HepG2 (cell line): Measurements from ENCODE around the gene CEBPE. TPM values are rescaled to one million over a fixed set of nuclear protein-coding genes. Genes with fewer than 3 reads are reported as not detected.

Experiments
- ATAC-seq: fragments of 200-7000 bp; cut with Tn5 transposase; 3 replicates; pipeline ENCODE4 v1.9.1; 2020; ENCODE audit warnings: mild to moderate bottlenecking, moderate library complexity
- BruUV-seq: library from RNA; stranded (reverse); fragments of 400-500 nt; replicated peaks from 2 replicates; lab custom pipeline; 2021; lab: Mats Ljungman, UMichigan
- CTCF ChIA-PET: fragments of 300-600 bp; formaldehyde crosslinking; extraction: SDS; loops from one replicate; lab custom pipeline; 2021; ENCODE audit warnings: low total read pairs, inconsistent platforms, low intra/inter-chr PET ratio; lab: Yijun Ruan, JAX
- POLR2A ChIA-PET: fragments of 350-600 bp; sonication (Branson Sonifier 250); formaldehyde crosslinking; loops from one replicate; lab custom pipeline; 2020; ENCODE audit warnings: antibody characterized with exemption, inconsistent platforms; lab: Yijun Ruan, JAX
- DNase-seq: peaks from one replicate; pipeline ENCODE4 v3.0.0-alpha.2; 2015; ENCODE audit warnings: low spot score
- FAIRE-seq: peaks from 3 replicates; lab custom pipeline; 2011; peaks lifted over from hg19 to GRCh38; lab: Jason Lieb, UNC
- H2AFZ ChIP-seq: one replicate; pipeline ENCODE4 v1.6.1; 2011; ENCODE audit warnings: low read length, inconsistent platforms
- H3K27ac ChIP-seq: fragments of 300-600 bp; 3 replicates; pipeline ENCODE4 v1.8.0; 2011; ENCODE audit warnings: mixed run types, mild to moderate bottlenecking, mixed read lengths, low read length, inconsistent platforms; ENCODE audit not compliant: insufficient read depth; ENCODE audit errors: extremely low read length
- H3K27me3 ChIP-seq, 2 experiments: fragments of 200-600 bp in 1 of 2; 2 replicates in 1 of 2; 3 replicates in 1 of 2; pipeline versions ENCODE4 v1.6.0 to v1.8.0; 2011; ENCODE audit warnings: low read length in 2 of 2, mild to moderate bottlenecking in 2 of 2, moderate library complexity in 2 of 2, inconsistent platforms in 1 of 2; ENCODE audit not compliant: insufficient read depth in 2 of 2, control insufficient read depth in 1 of 2
- H3K36me3 ChIP-seq, 2 experiments: fragments of 200-600 bp in 1 of 2; replicated peaks in 1 of 2; 2 replicates in 1 of 2; 3 replicates in 1 of 2; pipeline versions ENCODE4 v1.5.1 to v1.8.0; 2011; ENCODE audit warnings: low read length in 2 of 2, inconsistent platforms in 1 of 2; ENCODE audit not compliant: insufficient read depth in 2 of 2, control insufficient read depth in 1 of 2
- H3K4me1 ChIP-seq: 2 replicates; pipeline ENCODE4 v1.5.1; 2012; ENCODE audit warnings: low read length, inconsistent platforms; ENCODE audit not compliant: insufficient read depth
- H3K4me2 ChIP-seq: 2 replicates; pipeline ENCODE4 v1.6.0; 2011; ENCODE audit warnings: low read depth, low read length, inconsistent platforms
- H3K4me3 ChIP-seq, 3 experiments: fragments of 200-600 bp in 1 of 3; sonication (generic), shearing (Covaris generic) in 1 of 3; replicated peaks in 1 of 3; 2 replicates each; pipeline ENCODE4 v1.5.1; 2011 to 2016; ENCODE audit warnings: low read length in 3 of 3, inconsistent platforms in 2 of 3, low read depth in 2 of 3, mild to moderate bottlenecking in 2 of 3, control low read depth in 1 of 3, mixed read lengths in 1 of 3; ENCODE audit not compliant: insufficient read depth in 1 of 3
- H3K79me2 ChIP-seq: one replicate; pipeline ENCODE4 v1.6.1; 2011; ENCODE audit warnings: low read length, inconsistent platforms; ENCODE audit not compliant: insufficient read depth
- H3K9ac ChIP-seq: 2 replicates; pipeline ENCODE4 v1.6.0; 2011; ENCODE audit warnings: mild to moderate bottlenecking, low read depth, low read length, inconsistent platforms; ENCODE audit not compliant: insufficient read depth
- H3K9me3 ChIP-seq: 2 replicates; pipeline ENCODE4 v1.5.1; 2012; ENCODE audit warnings: mild to moderate bottlenecking, low read length
- H4K20me1 ChIP-seq: 2 replicates; pipeline ENCODE4 v1.6.0; 2011; ENCODE audit warnings: inconsistent platforms, mild to moderate bottlenecking, low read length, moderate library complexity; ENCODE audit not compliant: insufficient read depth
- ATM ChIP-seq: fragments of 450-650 bp; IDR thresholded peaks from 2 replicates; pipeline ENCODE4 v1.7.1; 2017; ENCODE audit warnings: mild to moderate bottlenecking, borderline replicate concordance
- CERS6 ChIP-seq: sonication (generic); formaldehyde crosslinking; IDR thresholded peaks from 2 replicates; pipeline ENCODE4 v1.5.0; 2020; ENCODE audit warnings: missing genetic modification reagents
- CREB1 ChIP-seq, 2 experiments: fragments of 450-650 bp in 1 of 2; IDR thresholded peaks; 2 replicates each; pipeline ENCODE4 v1.6.1; 2016 to 2017; ENCODE audit warnings: control low read depth in 1 of 2, mild to moderate bottlenecking in 1 of 2, missing compliant biosample characterization in 1 of 2, missing genetic modification characterization in 1 of 2
- DDIT3 ChIP-seq: sonication (generic); formaldehyde crosslinking; IDR thresholded peaks from 2 replicates; pipeline ENCODE4 v1.4.0; 2020; ENCODE audit warnings: mild to moderate bottlenecking, missing genetic modification reagents
- KLF12 ChIP-seq: sonication (generic); formaldehyde crosslinking; IDR thresholded peaks from 2 replicates; pipeline ENCODE4 v1.4.0; 2020; ENCODE audit warnings: missing genetic modification reagents, borderline replicate concordance
- KLF15 ChIP-seq: sonication (generic); formaldehyde crosslinking; IDR thresholded peaks from 2 replicates; pipeline ENCODE4 v1.8.1; 2023; ENCODE audit warnings: borderline replicate concordance, mild to moderate bottlenecking, inconsistent platforms, missing genetic modification reagents, mixed read lengths
- MZF1 ChIP-seq: sonication (generic); formaldehyde crosslinking; IDR thresholded peaks from 2 replicates; pipeline ENCODE4 v1.8.1; 2023; ENCODE audit warnings: mild to moderate bottlenecking, missing genetic modification reagents, borderline replicate concordance
- RBFOX2 ChIP-seq: fragments of 200-400 bp; formaldehyde crosslinking; IDR thresholded peaks from 2 replicates; pipeline ENCODE4 v1.6.1; 2017; ENCODE audit warnings: low read depth, mild to moderate bottlenecking, low read length
- SRY ChIP-seq: sonication (generic); formaldehyde crosslinking; IDR thresholded peaks from 2 replicates; pipeline ENCODE4 v1.8.0; 2022; ENCODE audit warnings: mild to moderate bottlenecking, missing genetic modification reagents
- TBX3 ChIP-seq: fragments of 450-650 bp; IDR thresholded peaks from 2 replicates; pipeline ENCODE4 v1.6.1; 2017; ENCODE audit warnings: antibody characterized with exemption, mild to moderate bottlenecking, inconsistent platforms, borderline replicate concordance
- THYN1 ChIP-seq: sonication (generic); formaldehyde crosslinking; IDR thresholded peaks from 2 replicates; pipeline ENCODE4 v1.8.1; 2023; ENCODE audit warnings: low read depth, mild to moderate bottlenecking, moderate library complexity, missing genetic modification reagents, borderline replicate concordance
- TSC22D2 ChIP-seq: sonication (generic); formaldehyde crosslinking; IDR thresholded peaks from 2 replicates; pipeline ENCODE4 v1.5.1; 2020; ENCODE audit warnings: missing genetic modification reagents, mild to moderate bottlenecking, borderline replicate concordance
- ZFP36L2 ChIP-seq: sonication (generic); formaldehyde crosslinking; IDR thresholded peaks from 2 replicates; pipeline ENCODE4 v1.4.0; 2020; ENCODE audit warnings: missing genetic modification reagents
- ZNF136 ChIP-seq: sonication (generic); formaldehyde crosslinking; IDR thresholded peaks from 2 replicates; pipeline ENCODE4 v1.8.1; 2022; ENCODE audit warnings: low read depth, mild to moderate bottlenecking, moderate library complexity, missing genetic modification reagents
- ZNF317 ChIP-seq: sonication (generic); formaldehyde crosslinking; IDR thresholded peaks from 2 replicates; pipeline ENCODE4 v1.5.0; 2020; ENCODE audit warnings: mild to moderate bottlenecking, missing genetic modification reagents
- ZNF496 ChIP-seq: sonication (generic); formaldehyde crosslinking; IDR thresholded peaks from 2 replicates; pipeline ENCODE4 v1.8.1; 2023; ENCODE audit warnings: mild to moderate bottlenecking, moderate library complexity, missing genetic modification reagents; ENCODE audit not compliant: insufficient replicate concordance
- ZNF569 ChIP-seq: sonication (generic); formaldehyde crosslinking; IDR thresholded peaks from 2 replicates; pipeline ENCODE4 v1.5.0; 2020; ENCODE audit warnings: mild to moderate bottlenecking, missing genetic modification reagents, moderate library complexity, borderline replicate concordance
- ZNF740 ChIP-seq: sonication (generic); formaldehyde crosslinking; IDR thresholded peaks from 2 replicates; pipeline ENCODE4 v1.4.0; 2020; ENCODE audit warnings: missing genetic modification reagents
- ZSCAN22 ChIP-seq: sonication (generic); formaldehyde crosslinking; IDR thresholded peaks from 2 replicates; pipeline ENCODE4 v1.4.0; 2020; ENCODE audit warnings: mild to moderate bottlenecking, missing genetic modification reagents
- ZSCAN5A ChIP-seq: sonication (generic); formaldehyde crosslinking; IDR thresholded peaks from 2 replicates; pipeline ENCODE4 v1.8.0; 2022; ENCODE audit warnings: mild to moderate bottlenecking, missing genetic modification reagents, borderline replicate concordance
- WGBS: methylation state at CpG from one replicate; pipeline ENCODE4 v1.1.6; 2017; ENCODE audit warnings: low lambda C conversion rate; 5-methylcytosine and 5-hydroxymethylcytosine counted together
- in situ Hi-C: cut with HindIII; loops from 2 replicates; pipeline ENCODE4 v1.10.0; 2017; ENCODE audit warnings: low pct_unique_long_range_greater_than_20kb; ENCODE audit not compliant: extremely low pct_ligation_motif_present
- intact Hi-C: fragments of 100-400 bp; cut with micrococcal nuclease; formaldehyde crosslinking; loops from one replicate; pipeline ENCODE4 v1.10.0; 2022; ENCODE audit not compliant: unreplicated experiment
- polyA plus RNA-seq, 8 experiments: library from polyadenylated mRNA; depleted of rRNA in 3 of 8; stranded (reverse) in 7 of 8; unstranded in 1 of 8; fragments of >200 nt; fragmentation: Illumina TruSeq in 4 of 8; extraction: Trizol in 4 of 8; gene quantifications; 2 replicates each; pipeline versions ENCODE4 v1.2.1 to v1.2.3, GENCODE V29; 2011 to 2016; ENCODE audit warnings: low read depth in 4 of 8, missing spikeins in 1 of 8, mixed read lengths in 1 of 8; ENCODE audit not compliant: insufficient read depth in 1 of 8
- total RNA-seq, 5 experiments: library from RNA; depleted of rRNA; stranded (reverse); fragments of >200 nt; fragmentation: Illumina TruSeq; extraction: Trizol; gene quantifications; 2 replicates each; pipeline ENCODE4 v1.2.3, GENCODE V29; 2016; ENCODE audit warnings: low read depth in 1 of 5

Gene CEBPE
- total and polyA plus RNA-seq, 2 of the 13 experiments (the other 11 are each of a cell fraction or from before 2014, with no cell fraction given) = 0.09 to 0.11 TPM

GRCh38 chr14:23093526-23093925 lies 25.5 kb downstream of the CEBPE start (continued):
- TF ChIP-seq CERS6 = no peak
- TF ChIP-seq ZSCAN22 (CRISPR knock-in tag) = no peak
- no peak for TF ChIP-seq MZF1
- no peak for TF ChIP-seq DDIT3 (CRISPR knock-in tag)
- no peak for TF ChIP-seq ZNF496
- TF ChIP-seq TBX3 = no peak
- 0 out of 2 replicates have a peak, but pooled peaks have one; percentile 19 for TF ChIP-seq ZNF740
- TF ChIP-seq KLF12 (CRISPR knock-in tag) = 0 out of 2 replicates have a peak, but pooled peaks have one; percentile 55
- no peak for TF ChIP-seq ATM

GRCh38 chr14:23093104-23093503 lies 26.0 kb downstream of the CEBPE start:
- no peaks in the 10 kb centered on the region; a peak in 1 of 5 replicates for H3K27me3 ChIP-seq
- no TSS peak for BruUV-seq
- in situ Hi-C loops (no loop called here), intact Hi-C loops (loop anchor here (10.0 kb wide), 1 partner anchor 1022 kb away; the partner anchor contains the start of genes DCAF11 and NRL)
- peaks cover 36 to 64% of the 10 kb centered on the region in 2 experiments for H3K36me3 ChIP-seq
- peak overlapping the region in 2 of 3 experiments; percentile 95 to 96; a peak in 3 of 6 replicates for H3K4me3 ChIP-seq
- H3K9ac ChIP-seq = peak overlapping the region; percentile 96
- ATAC-seq (no peak), DNase-seq (no peak), FAIRE-seq (no peak)
- no peaks in the 10 kb centered on the region for H3K9me3 ChIP-seq
- ChIA-PET CTCF (interaction anchor here (3.0 kb wide), 1 partner anchor 24 kb away, joined by 20 read pairs; no protein-coding TSS in a partner anchor), POLR2A (no interaction called here)
- H3K4me2 ChIP-seq = peak overlapping the region; percentile 83
- H3K27ac ChIP-seq = no peak overlapping the region
- 97% methylated on average over 2 of the region's 2 CpGs for whole genome bisulfite sequencing
- peaks cover 28% of the 10 kb centered on the region for H4K20me1 ChIP-seq
- peaks cover 77% of the 10 kb centered on the region for H3K79me2 ChIP-seq
- H2AFZ ChIP-seq = no peak overlapping the region
- peaks cover 37% of the 10 kb centered on the region for H3K4me1 ChIP-seq
- TF ChIP-seq ZFP36L2 (CRISPR knock-in tag) (no peak), KLF15 (no peak), THYN1 (CRISPR knock-in tag) (0 out of 2 replicates have a peak, but pooled peaks have one; percentile 60), TSC22D2 (CRISPR knock-in tag) (no peak), ZNF317 (CRISPR knock-in tag) (no peak), RBFOX2 (peak; percentile 39; the same call in 1 of the 2 replicates), SRY (CRISPR knock-in tag) (no peak), ZNF569 (CRISPR knock-in tag) (no peak), ZSCAN5A (CRISPR knock-in tag) (no peak), ZNF136 (CRISPR knock-in tag) (no peak), CREB1 (IDR thresholded peaks at IDR 0.05) (no peak), CREB1 (CRISPR knock-in tag; IDR thresholded peaks at IDR 0.05) (peak; percentile 21; the same call in 1 of the 2 replicates)
